Large intestine (tissue), 3 donors: ENCODE measurements around the gene PTPRK. TPM values are rescaled to one million over a fixed set of nuclear protein-coding genes. Genes with fewer than 3 reads are reported as not detected.

Source experiments
- DNase-seq, 2 donors: peaks; one replicate each; pipeline versions ENCODE4 v3.0.0 to v3.0.0-alpha.2; 2013
- H3K27ac ChIP-seq: one replicate; pipeline ENCODE4 v1.5.1; 2013; ENCODE audit warnings: low read length
- H3K27me3 ChIP-seq: 2 replicates; pipeline ENCODE4 v1.6.1; 2013; ENCODE audit warnings: low read length; ENCODE audit not compliant: control insufficient read depth, insufficient read depth
- H3K36me3 ChIP-seq: 2 replicates; pipeline ENCODE4 v1.6.1; 2013; ENCODE audit warnings: low read length; ENCODE audit not compliant: control insufficient read depth, insufficient read depth
- H3K4me1 ChIP-seq: one replicate; pipeline ENCODE4 v1.6.1; 2013; ENCODE audit warnings: low read length; ENCODE audit not compliant: control insufficient read depth, insufficient read depth
- H3K4me3 ChIP-seq: one replicate; pipeline ENCODE4 v1.5.1; 2013; ENCODE audit warnings: low read length
- H3K9me3 ChIP-seq: one replicate; pipeline ENCODE4 v1.6.1; 2013; ENCODE audit warnings: mild to moderate bottlenecking, low read depth, low read length, moderate library complexity; ENCODE audit not compliant: control insufficient read depth
- WGBS: methylation state at CpG from one replicate; pipeline ENCODE4 v1.1.5; 2013; ENCODE audit warnings: low lambda C conversion rate; ENCODE audit not compliant: insufficient coverage; 5-methylcytosine and 5-hydroxymethylcytosine counted together
- polyA plus RNA-seq: library from polyadenylated mRNA; unstranded; fragments of 120-200 nt; gene quantifications from one replicate; pipeline ENCODE4 v1.2.1, GENCODE V29; 2013

Gene PTPRK
- polyA plus RNA-seq, 1 donor = 65.4 TPM

GRCh38 chr6:127967708-127968107 lies 552.7 kb downstream of the PTPRK start:
- no peaks in the 10 kb centered on the region for H3K9me3 ChIP-seq
- no peak overlapping the region for H3K4me3 ChIP-seq
- peaks cover 30% of the 10 kb centered on the region for H3K36me3 ChIP-seq
- 86% methylated on average over 2 of the region's 3 CpGs for WGBS
- no peaks in the 10 kb centered on the region for H3K27me3 ChIP-seq
- DNase-seq = no peak
- no peak overlapping the region for H3K27ac ChIP-seq
- H3K4me1 ChIP-seq = no peaks in the 10 kb centered on the region

GRCh38 chr6:127966616-127967015 lies 553.8 kb downstream of the PTPRK start:
- Histone ChIP-seq H3K27me3 (no peaks in the 10 kb centered on the region), H3K36me3 (peaks cover 21% of the 10 kb centered on the region), H3K4me3 (no peak overlapping the region), H3K27ac (no peak overlapping the region), H3K9me3 (no peaks in the 10 kb centered on the region), H3K4me1 (no peaks in the 10 kb centered on the region)
- DNase-seq = no peak
- WGBS = no CpG with 5 or more reads among the region's 1 CpG

- no peaks in the 10 kb centered on the region for H3K27me3 ChIP-seq
- H3K27ac ChIP-seq = no peak overlapping the region
- H3K4me3 ChIP-seq = no peak overlapping the region
- no peak for DNase-seq
- H3K4me1 ChIP-seq = no peaks in the 10 kb centered on the region
- no peaks in the 10 kb centered on the region for H3K9me3 ChIP-seq
- peaks cover 7% of the 10 kb centered on the region for H3K36me3 ChIP-seq
- 100% methylated on average over 1 of the region's 4 CpGs for WGBS
Measured at GRCh38 chr6:127963495-127963894, 556.9 kb downstream of the PTPRK start.

- H3K27me3 ChIP-seq = no peaks in the 10 kb centered on the region
- H3K36me3 ChIP-seq = no peaks in the 10 kb centered on the region
- no peak overlapping the region for H3K4me3 ChIP-seq
- H3K4me1 ChIP-seq = no peaks in the 10 kb centered on the region
- no peak overlapping the region for H3K27ac ChIP-seq
- no peaks in the 10 kb centered on the region for H3K9me3 ChIP-seq
- DNase-seq = no peak
- 100% methylated on average over 1 of the region's 3 CpGs for WGBS
Measured at GRCh38 chr6:127959869-127960268, 560.5 kb downstream of the PTPRK start.

GRCh38 chr6:127956956-127957355 lies 563.4 kb downstream of the PTPRK start:
- Histone ChIP-seq H3K27ac (no peak overlapping the region), H3K27me3 (no peaks in the 10 kb centered on the region), H3K36me3 (no peaks in the 10 kb centered on the region), H3K4me1 (no peaks in the 10 kb centered on the region), H3K9me3 (no peaks in the 10 kb centered on the region), H3K4me3 (no peak overlapping the region)
- WGBS = 50% methylated on average over 1 of the region's 2 CpGs
- DNase-seq = peak; percentile 10 to 18

GRCh38 chr6:127956260-127956888 lies 564.0 kb downstream of the PTPRK start:
- H3K27me3 ChIP-seq = no peaks in the 10 kb centered on the region
- no peaks in the 10 kb centered on the region for H3K4me1 ChIP-seq
- H3K36me3 ChIP-seq = no peaks in the 10 kb centered on the region
- 40% methylated on average over 1 of the region's 6 CpGs for WGBS
- no peak for DNase-seq
- H3K4me3 ChIP-seq = no peak overlapping the region
- no peak overlapping the region for H3K27ac ChIP-seq
- H3K9me3 ChIP-seq = no peaks in the 10 kb centered on the region

GRCh38 chr6:127954082-127954481 lies 566.3 kb downstream of the PTPRK start:
- Histone ChIP-seq H3K36me3 (no peaks in the 10 kb centered on the region), H3K9me3 (no peaks in the 10 kb centered on the region), H3K4me1 (no peaks in the 10 kb centered on the region), H3K27ac (no peak overlapping the region), H3K4me3 (no peak overlapping the region), H3K27me3 (no peaks in the 10 kb centered on the region)
- DNase-seq = no peak
- WGBS = no CpG with 5 or more reads among the region's 4 CpGs

- H3K27me3 ChIP-seq = no peaks in the 10 kb centered on the region
- no peaks in the 10 kb centered on the region for H3K4me1 ChIP-seq
- H3K4me3 ChIP-seq = no peak overlapping the region
- DNase-seq = no peak
- no peaks in the 10 kb centered on the region for H3K36me3 ChIP-seq
- H3K27ac ChIP-seq = no peak overlapping the region
- no peaks in the 10 kb centered on the region for H3K9me3 ChIP-seq
- 96% methylated on average over 3 of the region's 4 CpGs for WGBS
Measured at GRCh38 chr6:127952831-127953230, 567.6 kb downstream of the PTPRK start.

GRCh38 chr6:127952176-127952575 lies 568.2 kb downstream of the PTPRK start:
- Histone ChIP-seq H3K4me1 (no peaks in the 10 kb centered on the region), H3K4me3 (no peak overlapping the region), H3K9me3 (no peaks in the 10 kb centered on the region), H3K36me3 (no peaks in the 10 kb centered on the region), H3K27me3 (no peaks in the 10 kb centered on the region), H3K27ac (no peak overlapping the region)
- WGBS = no CpG with 5 or more reads among the region's 5 CpGs
- DNase-seq = no peak

GRCh38 chr6:127951172-127951917 lies 569.1 kb downstream of the PTPRK start:
- Histone ChIP-seq H3K4me1 (no peaks in the 10 kb centered on the region), H3K36me3 (no peaks in the 10 kb centered on the region), H3K9me3 (no peaks in the 10 kb centered on the region), H3K4me3 (no peak overlapping the region), H3K27ac (no peak overlapping the region), H3K27me3 (no peaks in the 10 kb centered on the region)
- 83% methylated on average over 1 of the region's 2 CpGs for WGBS
- no peak for DNase-seq
